Lung (tissue), 12 donors: ENCODE results near the gene RPS6KA4. TPM values are rescaled to one million over a fixed set of nuclear protein-coding genes. Genes with fewer than 3 reads are reported as not detected.

Source experiments
- ATAC-seq: fragments of 200-7000 bp; cut with Tn5 transposase; one replicate; pipeline ENCODE4 v1.9.1; 2020; ENCODE audit warnings: moderate number of reproducible peaks; ENCODE audit not compliant: insufficient read depth, low FRiP score
- DNase-seq, 3 donors: peaks; one replicate each; pipeline ENCODE4 v3.0.0-alpha.2; 2013 to 2017
- H3K27ac ChIP-seq, 2 donors: one replicate each; pipeline ENCODE4 v1.5.1; 2013; ENCODE audit warnings: mild to moderate bottlenecking in 2 of 2, moderate library complexity in 2 of 2, control low read depth in 1 of 2, inconsistent platforms in 1 of 2, low read depth in 1 of 2, low read length in 1 of 2
- H3K27me3 ChIP-seq, 3 donors: one replicate each; pipeline ENCODE4 v1.5.1; 2013; ENCODE audit warnings: low read length in 2 of 3; ENCODE audit not compliant: control insufficient read depth in 3 of 3, insufficient read depth in 3 of 3
- H3K36me3 ChIP-seq, 4 donors: one replicate each; pipeline ENCODE4 v1.5.1; 2013; ENCODE audit warnings: low read length in 4 of 4, mild to moderate bottlenecking in 1 of 4, moderate library complexity in 1 of 4; ENCODE audit not compliant: control insufficient read depth in 4 of 4, insufficient read depth in 4 of 4
- H3K4me1 ChIP-seq, 5 donors: one replicate each; pipeline ENCODE4 v1.5.1; 2013; ENCODE audit warnings: low read length in 5 of 5, mild to moderate bottlenecking in 2 of 5, moderate library complexity in 1 of 5; ENCODE audit not compliant: control insufficient read depth in 5 of 5, insufficient read depth in 5 of 5
- H3K4me3 ChIP-seq: one replicate; pipeline ENCODE4 v1.5.1; 2013; ENCODE audit warnings: mild to moderate bottlenecking, control low read depth, moderate library complexity
- H3K9ac ChIP-seq, 2 donors: one replicate each; pipeline ENCODE4 v1.5.1; 2013; ENCODE audit warnings: low read length in 2 of 2, control low read depth in 1 of 2; ENCODE audit not compliant: insufficient read depth in 1 of 2
- H3K9me3 ChIP-seq, 4 donors: one replicate each; pipeline ENCODE4 v1.5.1; 2013; ENCODE audit warnings: low read length in 3 of 4, mild to moderate bottlenecking in 1 of 4, moderate library complexity in 1 of 4; ENCODE audit not compliant: control insufficient read depth in 4 of 4, insufficient read depth in 3 of 4
- CTCF ChIP-seq: IDR thresholded peaks from 2 replicates; pipeline ENCODE4 v1.5.1; 2012; ENCODE audit warnings: mild to moderate bottlenecking; ENCODE audit errors: control extremely low read depth, extremely low read depth
- WGBS, 2 donors: extraction: QIAGEN DNeasy Blood & Tissue Kit; methylation state at CpG; one replicate each; pipeline ENCODE4 v1.1.7; 2013; 5-methylcytosine and 5-hydroxymethylcytosine counted together
- polyA plus RNA-seq, 2 donors: library from polyadenylated mRNA; stranded (reverse); fragments of 200-250 nt; gene quantifications; one replicate each; pipeline ENCODE4 v1.2.1, GENCODE V29; 2013
- total RNA-seq, 2 donors: library from RNA; depleted of rRNA in 1 of 2; stranded (reverse); fragments of >200 nt in 1 of 2; gene quantifications; one replicate each; pipeline ENCODE4 v1.2.1, GENCODE V29; 2014 to 2021
- donor health status: control.
- donor health status: control.
- donor health status: Bipolar disorder and iron deficiency.
- donor health status: healthy.
- donor health status: DM: yes; HTN: yes; CAD: no.

RPS6KA4 gene
- total and polyA plus RNA-seq, 4 donors = 25.3 to 53.8 (median 35.4) TPM

GRCh38 chr11:64395545-64396078 lies 36.6 kb downstream of the RPS6KA4 start:
- Histone ChIP-seq H3K27me3 (no peaks in the 10 kb centered on the region), H3K27ac (no peak overlapping the region), H3K36me3 (no peaks in the 10 kb centered on the region), H3K9ac (no peak overlapping the region), H3K4me3 (no peak overlapping the region), H3K9me3 (peaks cover 0 to 2% (median 0%) of the 10 kb centered on the region in 4 donors), H3K4me1 (peaks cover 0 to 10% (median 5%) of the 10 kb centered on the region in 5 donors)
- no peak for DNase-seq
- no peak for ATAC-seq
- 53 to 61% methylated on average over 13 of the region's 13 CpGs for WGBS, 2 donors
- no peak for TF ChIP-seq CTCF

- Histone ChIP-seq H3K9me3 (peaks cover 0 to 2% (median 0%) of the 10 kb centered on the region in 4 donors), H3K36me3 (no peaks in the 10 kb centered on the region), H3K27ac (no peak overlapping the region), H3K27me3 (no peaks in the 10 kb centered on the region), H3K4me3 (no peak overlapping the region), H3K4me1 (peaks cover 0 to 10% (median 5%) of the 10 kb centered on the region in 5 donors), H3K9ac (no peak overlapping the region)
- TF ChIP-seq CTCF = no peak
- no peak for ATAC-seq
- WGBS, 2 donors = 14 to 19% methylated on average over 15 of the region's 15 CpGs
- peak; percentile 29 to 61 (median 50) for DNase-seq
Observed at GRCh38 chr11:64396079-64396591, 37.2 kb downstream of the RPS6KA4 start.

GRCh38 chr11:64400102-64400501 lies 41.1 kb downstream of the RPS6KA4 start:
- H3K36me3 ChIP-seq = no peaks in the 10 kb centered on the region
- ATAC-seq = no peak
- no peak for DNase-seq
- WGBS, 2 donors = 32 to 53% methylated on average over 6 of the region's 6 CpGs
- H3K4me1 ChIP-seq = peaks cover 0 to 10% (median 5%) of the 10 kb centered on the region in 5 donors
- H3K9me3 ChIP-seq = peaks cover 0 to 4% (median 0%) of the 10 kb centered on the region in 4 donors
- H3K4me3 ChIP-seq = no peak overlapping the region
- H3K27me3 ChIP-seq = peaks cover 0 to 2% (median 0%) of the 10 kb centered on the region in 3 donors
- no peak overlapping the region for H3K27ac ChIP-seq
- H3K9ac ChIP-seq = no peak overlapping the region
- no peak for TF ChIP-seq CTCF
